Stimulated activated CD4-positive, alpha-beta T cell treated with anti-CD3 and anti-CD28 coated beads, Interleukin-1b, Interleukin-23, amount 100 ng/mL, for 1 hour (primary cell): ENCODE data around the gene PROB1.
"Not testable (repeated sequence)": the region's sequence is repeated elsewhere in the genome, so short reads cannot be mapped to it uniquely, and the experiment has no call there.

Experiments
- DNase-seq, 2 donors: peaks; one replicate each; pipeline ENCODE4 v3.0.0-alpha.2; 2020; ENCODE audit warnings: low read depth in 2 of 2

The PROB1 gene

DNA sequence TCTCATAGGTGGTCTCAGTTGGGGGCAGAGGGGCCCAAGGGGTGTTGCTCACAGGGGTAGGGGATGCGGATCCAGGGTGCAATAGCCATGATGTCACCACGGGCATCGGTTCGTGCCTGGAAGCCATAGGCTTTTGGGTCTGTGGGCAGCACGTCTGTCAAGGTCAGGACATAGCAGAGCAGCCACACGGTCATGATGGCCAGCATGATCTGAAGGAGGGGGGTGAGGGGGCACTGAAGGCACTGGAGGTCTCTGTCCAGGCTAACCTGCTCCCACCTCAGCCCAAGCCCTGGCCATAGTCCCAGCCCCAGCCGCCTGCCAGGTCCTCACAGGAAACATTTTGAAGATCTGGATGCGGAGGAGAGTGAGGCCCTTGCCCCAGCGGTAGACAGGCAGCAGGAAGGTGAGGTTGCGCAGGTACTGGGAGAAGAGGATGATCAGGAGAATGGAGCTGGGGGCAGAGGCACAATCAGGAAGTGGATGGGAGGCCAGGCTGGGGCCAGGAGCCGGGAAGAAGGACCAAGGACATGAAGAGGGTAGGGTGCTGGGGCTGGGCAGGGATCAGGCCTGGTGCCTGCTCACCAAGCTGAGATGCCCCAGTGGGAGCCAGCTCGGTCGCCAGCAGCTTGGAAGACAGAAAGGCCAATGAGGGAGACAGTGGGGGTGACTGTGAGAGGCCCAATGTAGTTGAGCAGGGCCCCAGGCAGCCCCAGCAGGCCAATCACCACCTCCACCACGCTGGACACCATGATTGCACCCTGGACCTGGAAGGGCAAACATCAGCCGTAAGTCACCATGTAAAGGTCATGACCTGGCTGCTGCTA, 15.1 kb downstream of the PROB1 start:
- no peak for DNase-seq

DNA sequence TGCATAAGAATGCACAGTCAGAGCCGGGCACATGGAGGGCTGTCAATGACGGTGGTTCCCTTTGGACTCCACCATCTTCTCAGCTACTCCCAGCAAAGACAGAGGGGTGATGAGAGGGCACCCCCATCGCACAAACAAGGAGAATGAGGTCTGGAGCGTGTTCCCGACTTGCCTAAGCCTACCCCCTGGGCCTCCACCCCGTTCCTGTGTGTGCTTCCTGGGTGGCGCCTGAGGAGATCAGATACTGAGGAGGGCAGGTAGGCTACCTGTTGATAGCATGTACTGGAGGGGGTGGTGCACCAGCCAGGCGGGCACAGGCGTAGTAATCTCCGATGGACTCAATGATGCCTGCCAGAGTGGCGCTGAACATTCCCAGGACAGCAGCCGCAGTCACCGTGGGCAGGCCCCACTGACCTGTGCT, 16.0 kb downstream of the PROB1 start:
- no peak for DNase-seq

DNA sequence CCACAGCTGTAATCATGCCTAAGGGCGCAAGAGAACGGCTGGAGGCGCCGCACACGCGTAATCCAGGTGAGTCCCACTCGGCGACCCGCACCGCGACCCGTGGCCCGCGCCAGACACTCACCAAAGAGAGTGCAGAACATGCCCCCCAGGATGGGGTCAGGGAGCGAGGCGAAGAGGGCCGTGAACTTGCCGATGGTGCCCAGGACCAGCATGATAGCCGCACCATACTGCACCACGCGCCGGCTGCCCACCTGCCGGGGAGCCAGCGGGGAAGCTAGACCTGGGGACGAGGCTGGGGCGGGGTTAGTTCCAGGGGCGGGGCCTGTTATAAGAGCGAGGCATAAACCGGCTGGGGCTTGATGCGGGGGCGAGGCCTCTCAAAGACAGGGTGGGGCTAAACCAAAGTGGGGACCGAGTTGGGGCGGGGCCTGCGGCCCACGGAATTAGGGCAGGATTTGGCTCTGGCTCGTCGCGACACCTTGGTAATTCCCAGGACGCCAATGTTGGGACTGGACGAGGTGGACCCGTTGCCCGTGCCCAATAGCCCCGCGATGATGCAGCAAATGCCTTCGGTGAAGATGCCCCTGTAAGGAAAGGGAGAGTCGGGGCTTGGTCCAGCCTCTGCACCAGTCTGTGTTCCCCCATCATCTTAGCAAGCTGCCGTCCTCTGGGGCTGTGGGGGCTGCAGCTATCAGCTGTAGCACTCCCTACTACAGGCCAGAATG, 16.6 kb downstream of the PROB1 start:
- DNase-seq, result no peak

DNA sequence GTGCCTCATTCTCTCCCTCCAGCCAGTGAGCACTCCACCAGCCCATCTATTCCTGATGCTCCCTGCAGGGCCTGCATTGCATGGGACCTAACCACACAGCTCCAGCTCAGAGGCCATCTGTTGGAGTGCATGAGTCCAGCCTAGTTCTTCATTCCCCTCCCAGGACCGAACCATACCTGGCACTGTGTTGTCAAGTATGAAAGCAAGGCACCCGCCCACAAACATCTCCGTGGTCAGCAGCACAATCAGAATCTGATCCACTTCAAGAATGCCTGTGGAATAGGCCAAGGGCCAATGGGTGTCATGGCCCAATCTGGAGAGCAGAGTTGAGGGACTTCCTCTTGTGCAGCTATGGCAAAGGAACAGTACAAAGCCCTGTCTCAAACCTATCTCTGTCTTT, 17.7 kb downstream of the PROB1 start:
- DNase-seq, result no peak

DNA sequence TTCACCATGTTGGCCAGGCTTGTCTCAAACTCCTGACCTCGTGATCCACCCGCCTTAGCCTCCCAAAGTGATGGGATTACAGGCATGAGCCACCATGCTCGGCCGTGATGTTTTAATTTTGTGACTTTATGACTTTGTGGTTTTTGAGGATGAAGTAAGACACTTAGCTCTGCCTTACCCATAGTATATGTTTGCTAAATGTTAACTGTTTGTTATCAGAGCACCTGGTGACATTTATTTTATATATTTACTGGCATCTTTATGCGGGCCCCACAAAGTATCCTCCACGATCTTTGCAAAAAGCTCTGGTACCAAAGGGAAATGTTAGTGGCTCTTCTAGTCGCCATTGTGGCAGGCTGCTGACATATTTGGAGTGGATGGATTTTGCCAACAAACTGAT, 18.5 kb downstream of the PROB1 start:
- no peak for DNase-seq

DNA sequence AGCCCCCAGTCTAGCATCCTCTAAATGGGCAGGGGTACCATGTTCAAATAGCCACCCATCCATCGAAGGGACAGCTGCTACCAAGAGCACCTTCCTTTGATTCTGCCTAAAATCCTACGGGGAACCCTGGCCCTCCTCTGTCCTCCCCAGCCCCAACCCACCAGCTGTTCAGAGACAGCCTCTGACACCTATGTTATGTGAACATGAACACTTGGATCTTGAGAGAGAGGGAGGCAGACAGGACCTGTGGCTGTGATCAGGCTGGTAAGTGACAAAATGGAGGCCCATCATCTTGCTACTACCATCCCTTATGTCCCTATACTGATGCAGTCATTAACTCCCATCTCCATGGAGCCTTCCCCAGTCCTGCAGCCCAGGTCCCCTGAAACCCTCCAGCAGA, 20.0 kb downstream of the PROB1 start:
- no peak for DNase-seq

DNA sequence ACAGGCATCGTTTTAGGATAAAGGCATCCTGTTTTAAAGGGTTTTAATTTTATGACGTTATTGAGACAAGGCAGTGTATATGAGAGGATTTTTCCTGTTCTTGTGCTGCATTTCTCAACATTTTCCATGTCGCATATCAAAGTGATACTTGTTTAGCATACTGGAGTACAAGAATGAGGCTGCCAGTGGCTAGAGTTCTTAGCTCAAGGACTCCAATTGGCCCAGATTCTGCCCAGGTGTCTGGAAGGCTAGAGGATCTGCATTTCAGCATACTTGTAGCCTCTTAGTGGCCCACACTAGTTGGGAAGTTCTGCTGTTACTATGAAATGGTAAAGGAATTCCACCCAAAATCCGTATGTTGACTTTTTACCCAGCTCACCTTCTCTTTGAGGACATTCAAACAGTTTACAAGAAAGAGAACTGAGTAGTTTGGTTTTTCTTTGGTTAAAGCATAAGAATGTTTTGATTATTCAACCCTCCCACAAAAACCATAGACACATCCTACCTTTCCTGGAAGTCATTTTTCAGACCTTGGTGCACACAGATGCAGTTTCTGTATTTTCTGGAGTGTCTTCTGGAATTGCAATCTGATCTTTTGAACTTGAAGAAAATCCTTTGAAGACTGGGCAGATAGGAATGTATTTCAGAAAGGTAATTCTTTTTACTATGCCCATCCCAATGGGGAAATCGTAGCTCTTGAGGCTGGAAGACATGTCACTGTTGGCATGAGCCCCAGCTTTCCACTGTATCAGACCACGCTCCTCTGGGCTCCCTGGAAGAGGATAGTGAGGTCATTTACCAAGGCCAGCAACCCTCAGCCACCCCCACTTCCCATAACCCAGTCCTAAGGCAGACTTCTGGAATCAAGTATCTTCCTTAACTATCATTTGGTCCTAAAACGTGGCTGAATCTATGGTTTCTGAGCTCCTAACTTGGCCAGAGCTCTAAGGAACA, 23.1 kb downstream of the PROB1 start:
- DNase-seq, result no peak

DNA sequence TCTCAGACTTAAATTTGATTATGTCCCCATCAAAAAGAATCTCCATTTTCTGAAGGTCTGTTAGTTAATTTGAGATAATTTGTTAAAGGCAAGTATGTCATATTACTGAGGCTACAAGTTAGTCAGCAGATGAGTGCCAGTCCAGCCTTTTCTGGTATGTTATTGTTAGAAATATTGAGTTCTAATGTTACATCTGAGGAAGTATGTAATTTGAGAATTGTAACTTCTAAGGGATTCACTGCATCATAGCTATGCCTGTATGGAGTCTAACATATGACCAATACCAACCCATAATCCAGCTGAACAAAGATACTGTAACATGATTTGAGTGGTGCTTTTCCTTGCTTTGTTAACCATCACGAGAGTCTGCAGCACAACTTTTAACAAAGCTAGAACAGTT, 25.7 kb downstream of the PROB1 start:
- no peak for DNase-seq

DNA sequence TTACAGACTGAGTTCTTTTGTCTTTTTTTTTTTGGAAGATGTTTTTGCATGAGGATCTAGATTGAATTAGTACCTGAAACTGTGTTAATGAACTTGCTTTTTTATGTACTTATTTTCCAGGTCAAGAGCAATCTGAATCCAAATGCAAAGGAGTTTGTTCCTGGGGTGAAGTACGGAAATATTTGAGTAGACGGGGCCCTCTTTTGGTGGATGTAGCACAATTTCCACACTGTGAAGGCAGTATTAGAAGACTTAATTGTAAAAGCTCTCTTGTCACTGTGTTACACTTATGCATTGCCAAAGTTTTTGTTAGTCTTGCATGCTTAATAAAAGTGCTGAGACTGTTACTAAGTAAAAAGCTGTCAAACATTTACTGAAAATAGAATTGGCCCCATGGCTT, 26.3 kb downstream of the PROB1 start:
- DNase-seq, result no peak

DNA sequence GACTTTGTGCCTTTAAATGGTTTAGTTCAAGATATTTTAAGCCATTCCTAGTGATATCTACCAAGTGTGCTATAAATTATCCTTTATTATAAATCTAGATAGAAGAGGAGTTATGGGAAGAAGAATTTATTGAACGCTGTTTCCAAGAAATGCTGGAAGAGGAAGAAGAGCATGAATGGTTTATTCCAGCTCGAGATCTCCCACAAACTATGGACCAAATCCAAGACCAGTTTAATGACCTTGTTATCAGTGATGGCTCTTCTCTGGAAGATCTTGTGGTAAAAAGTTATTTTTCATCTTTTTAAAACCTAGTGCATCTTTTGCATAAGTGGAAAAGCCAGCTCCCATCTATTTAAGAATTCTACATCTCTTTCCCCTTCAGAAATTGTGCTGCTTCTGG, 30.4 kb downstream of the PROB1 start:
- DNase-seq, result no peak

DNA sequence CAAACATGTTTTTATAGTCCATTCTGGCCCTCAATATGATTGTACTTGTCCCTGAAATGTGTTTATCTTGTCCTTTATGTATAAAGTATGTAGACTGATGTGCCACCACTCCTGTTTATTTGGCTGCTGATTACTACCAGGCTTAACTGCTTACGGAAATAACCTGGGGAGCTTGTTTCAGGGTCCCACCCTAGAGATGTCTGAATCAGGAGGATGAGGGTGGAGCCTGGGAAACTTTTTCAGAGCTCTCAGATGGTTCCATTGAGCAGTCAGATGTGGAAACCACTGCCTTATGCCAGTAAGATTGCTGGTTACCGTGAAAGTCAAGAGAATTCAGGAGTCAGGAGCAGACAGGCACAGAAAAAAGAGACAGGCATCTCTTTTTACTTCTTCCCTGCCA, 31.0 kb downstream of the PROB1 start:
- no peak for DNase-seq

DNA sequence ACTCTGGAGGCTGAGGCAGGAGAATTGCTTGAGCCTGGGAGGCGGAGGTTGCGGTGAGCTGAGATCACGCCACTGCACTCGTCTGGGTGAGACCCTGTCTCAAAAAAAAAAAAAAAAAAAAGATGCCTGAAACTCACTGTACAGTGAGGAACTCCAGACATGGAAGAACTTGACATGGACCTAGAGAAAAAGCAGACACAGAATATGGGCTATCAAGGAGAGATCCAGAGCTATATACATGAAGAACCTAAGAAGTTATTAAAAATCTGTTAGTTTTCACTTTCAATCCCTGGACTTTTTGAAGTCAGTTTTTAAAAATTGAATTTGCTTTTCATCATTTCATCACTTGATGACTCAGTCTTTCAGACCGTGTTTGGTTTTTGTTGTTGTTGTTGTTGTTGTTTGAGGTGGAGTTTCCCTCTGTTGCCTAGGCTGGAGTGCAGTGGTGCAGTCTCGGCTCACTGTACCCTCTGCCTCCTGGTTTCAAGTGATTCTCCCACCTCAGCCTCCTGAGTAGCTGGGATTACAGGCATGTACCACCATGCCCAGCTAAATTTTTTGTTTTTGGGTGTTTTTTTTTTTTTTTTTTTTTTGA, 33.0 kb downstream of the PROB1 start:
- no peak for DNase-seq

DNA sequence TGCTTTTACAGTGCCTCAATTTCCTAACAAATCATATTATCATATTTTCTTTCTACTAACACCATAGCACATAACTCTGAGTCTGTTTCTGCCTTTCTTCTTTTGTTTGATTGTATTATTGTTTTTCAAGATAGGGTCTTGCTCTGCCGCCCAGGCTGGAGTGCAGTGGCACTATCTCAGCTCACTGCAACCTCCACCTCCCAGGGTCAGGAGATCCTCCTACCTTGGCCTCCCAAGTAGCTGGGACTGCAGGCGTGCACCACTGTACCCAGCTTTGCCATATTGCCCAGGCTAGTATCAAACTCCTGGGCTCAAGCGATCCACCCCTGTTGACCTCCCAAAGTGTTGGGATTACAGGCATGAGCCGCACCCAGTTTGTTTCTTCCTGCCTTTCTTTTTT, 34.5 kb downstream of the PROB1 start:
- no peak for DNase-seq

DNA sequence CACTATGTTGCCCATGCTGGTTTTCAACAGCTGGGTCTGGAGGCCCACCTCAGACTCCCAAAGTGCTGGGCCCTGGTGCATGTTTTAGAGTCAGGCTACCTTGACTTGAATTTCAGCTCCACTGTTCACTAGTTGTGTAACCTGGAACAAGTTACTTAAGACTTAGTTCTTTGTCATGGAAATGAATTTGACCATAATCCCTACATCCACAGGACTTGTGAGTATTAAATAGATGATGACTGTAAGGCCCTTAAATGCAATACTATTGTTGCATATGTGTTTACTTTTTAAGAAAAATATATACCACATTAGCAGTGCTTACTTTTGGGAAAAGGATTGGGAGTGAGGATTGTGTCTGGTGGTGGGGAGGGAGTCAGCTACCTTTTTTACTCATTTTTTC, 36.8 kb downstream of the PROB1 start:
- DNase-seq, result no peak

DNA sequence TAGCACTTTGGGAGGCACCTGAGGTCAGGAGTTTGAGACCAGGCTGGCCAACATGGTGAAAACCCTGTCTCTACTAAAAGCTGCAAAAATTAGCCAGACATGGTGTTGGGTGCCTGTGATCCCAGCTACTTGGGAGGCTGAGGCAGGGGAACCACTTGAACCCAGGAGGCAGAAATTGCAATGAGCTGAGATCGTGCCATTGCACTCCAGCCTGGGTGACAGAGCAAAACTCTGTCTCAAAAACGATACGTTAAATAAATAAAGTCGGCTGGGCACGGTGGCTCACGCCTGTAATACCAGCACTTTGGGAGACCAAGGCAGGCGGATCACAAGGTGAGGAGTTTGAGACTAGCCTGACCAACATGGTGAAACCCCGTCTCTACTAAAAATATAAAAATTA, 39.0 kb downstream of the PROB1 start:
- DNase-seq, result not testable (repeated sequence)

DNA sequence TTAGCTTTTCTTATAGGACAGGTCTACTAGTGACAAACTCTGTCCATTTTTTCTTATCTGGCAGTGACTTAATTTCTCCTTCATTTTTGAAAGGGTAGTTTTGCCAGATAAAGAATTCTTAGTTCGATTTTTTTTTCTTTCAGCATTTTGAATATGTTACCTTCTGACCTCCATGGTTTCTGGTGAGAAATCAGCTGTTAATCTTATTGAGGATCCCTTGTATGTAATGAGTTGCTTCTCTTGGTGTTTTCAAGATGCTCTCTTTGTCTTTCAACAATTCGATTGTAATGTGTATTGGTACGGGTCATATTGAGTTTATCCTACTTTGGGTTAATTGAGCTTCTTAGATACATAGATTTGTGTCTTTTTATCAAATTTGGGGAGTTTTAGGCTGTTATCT, 40.7 kb downstream of the PROB1 start:
- DNase-seq, result no peak

DNA sequence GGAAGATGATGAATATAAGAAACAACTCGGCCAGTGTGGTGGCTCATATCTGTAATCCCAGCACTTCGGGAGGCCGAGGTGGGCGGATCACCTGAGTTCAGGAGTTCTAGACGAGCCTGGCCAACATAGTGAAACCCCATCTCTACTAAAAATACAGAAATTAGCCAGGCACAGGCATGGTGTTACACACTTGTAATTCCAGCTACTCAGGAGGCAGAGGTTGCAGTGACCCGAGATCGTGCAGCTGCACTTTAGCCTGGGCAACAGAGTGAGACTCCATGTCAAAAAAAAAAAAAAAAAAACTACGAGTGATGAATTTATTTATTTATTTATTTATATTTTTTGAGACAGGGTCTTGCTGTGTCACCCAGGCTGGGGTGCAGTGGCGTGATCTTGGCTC, 47.0 kb downstream of the PROB1 start:
- not testable (repeated sequence) for DNase-seq

DNA sequence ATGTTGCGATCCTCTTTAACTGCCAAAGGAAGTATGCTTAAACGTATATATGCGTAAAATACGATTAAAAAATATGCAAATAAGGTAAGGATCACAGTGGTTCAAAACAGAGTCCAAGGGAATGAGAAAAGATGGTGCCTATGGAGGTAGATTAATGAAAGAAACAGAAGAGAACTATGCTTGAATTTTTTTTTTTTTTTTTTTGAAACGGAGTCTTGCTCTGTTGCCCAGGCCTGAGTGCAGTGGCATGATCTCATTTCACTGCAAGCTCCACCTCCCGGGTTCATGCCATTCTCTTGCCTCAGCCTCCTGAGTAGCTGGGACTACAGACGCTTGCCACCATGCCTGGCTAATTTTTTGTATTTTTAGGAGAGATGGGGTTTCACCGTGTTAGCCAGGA, 49.5 kb downstream of the PROB1 start:
- DNase-seq, result not testable (repeated sequence)

DNA sequence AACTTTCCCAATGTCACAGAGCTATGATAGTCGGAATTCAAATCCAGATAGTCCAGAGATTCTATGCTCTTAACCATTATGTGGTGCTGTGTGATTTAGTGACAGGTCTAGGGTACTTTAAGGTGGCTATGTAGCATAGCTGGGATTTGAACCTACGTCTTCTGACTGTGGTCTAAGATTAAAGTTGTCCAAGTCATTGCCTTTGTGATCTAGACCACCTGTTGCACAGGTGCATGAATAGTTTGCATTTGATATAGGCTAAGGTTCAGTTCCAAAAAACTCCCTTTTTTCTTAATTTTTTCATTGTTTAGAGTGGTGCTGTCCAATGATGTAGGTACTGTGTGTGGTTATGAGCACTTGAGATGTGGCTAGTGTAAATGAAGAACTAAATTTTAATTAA, 50.7 kb downstream of the PROB1 start:
- no peak for DNase-seq

DNA sequence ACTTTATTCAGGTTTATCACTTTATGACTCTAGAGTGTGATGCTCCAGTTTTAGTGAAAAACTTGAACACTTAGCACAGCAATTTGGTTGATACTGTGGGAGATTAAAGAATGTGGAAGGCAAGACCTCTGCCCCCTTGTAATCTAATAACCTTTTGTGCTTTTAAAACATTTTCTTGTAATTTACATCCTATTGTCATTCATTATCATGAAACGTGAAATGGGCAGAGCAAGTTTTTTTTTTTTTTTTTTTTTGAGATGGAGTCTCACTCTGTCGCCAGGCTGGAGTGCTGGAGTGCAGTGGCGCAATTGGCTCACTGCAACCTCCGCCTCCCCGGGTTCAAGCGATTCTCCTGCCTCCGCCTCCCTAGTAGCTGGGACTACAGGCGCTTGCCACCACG, 51.4 kb downstream of the PROB1 start:
- DNase-seq, result no peak

DNA sequence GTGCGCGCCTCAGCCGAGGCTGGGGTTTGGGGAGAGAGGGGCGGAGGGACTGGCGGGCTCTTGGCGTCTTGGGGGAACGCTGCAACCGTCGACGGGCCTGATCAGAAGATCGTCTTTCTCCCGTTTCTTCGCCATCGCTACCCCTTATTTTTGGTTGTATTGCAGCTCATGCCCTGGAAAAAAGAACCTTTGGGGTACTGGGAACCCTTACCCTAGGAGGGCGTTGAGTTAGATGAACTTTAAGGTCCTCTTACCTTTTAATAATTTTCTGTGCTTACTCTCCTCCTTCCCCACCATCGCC, 52.5 kb downstream of the PROB1 start:
- no peak for DNase-seq
